ENCODE measurements around the gene SLC2A4RG. TPM values are rescaled to one million over a fixed set of nuclear protein-coding genes. Genes with fewer than 3 reads are reported as not detected.

SLC2A4RG gene
- total RNA-seq, 2 donors from 2014 or later, result 21.0 to 31.1 TPM

DNA sequence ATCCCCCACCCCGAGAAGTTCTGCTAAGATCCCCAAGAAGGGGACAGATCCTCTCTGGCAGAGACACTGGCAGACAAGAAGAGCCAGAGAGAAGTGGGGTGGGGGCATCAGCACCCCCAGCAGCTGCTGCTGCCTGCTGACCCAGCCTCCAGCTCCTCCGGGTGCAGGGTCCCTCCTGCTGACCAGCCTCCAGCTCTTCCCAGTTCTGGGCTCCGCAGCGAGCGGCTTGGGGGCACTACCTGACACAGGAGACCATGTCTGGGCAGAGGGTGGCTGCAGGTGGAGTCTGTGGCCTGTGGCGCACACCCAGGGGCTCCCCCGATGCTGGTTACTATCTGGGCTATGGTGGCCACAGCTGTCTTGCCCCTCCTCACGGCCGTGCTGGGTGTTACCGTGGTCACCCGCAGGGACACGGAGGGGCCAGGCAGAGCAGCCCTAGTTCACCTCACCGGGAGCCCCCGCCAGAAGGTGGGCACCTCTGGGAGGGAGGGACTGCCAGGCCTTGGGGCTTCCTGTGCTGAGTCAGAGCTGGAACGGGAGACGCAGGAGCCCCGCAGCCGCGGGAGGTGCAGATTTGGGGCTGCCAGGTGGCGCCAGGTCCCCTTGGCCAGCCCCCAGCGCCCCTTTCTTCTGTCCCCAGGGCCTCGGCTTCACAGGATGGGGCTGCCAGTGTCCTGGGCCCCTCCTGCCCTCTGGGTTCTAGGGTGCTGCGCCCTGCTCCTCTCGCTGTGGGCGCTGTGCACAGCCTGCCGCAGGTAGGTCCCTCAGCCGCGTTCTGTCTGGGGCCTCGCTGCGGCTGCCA, 2.5 kb upstream of the SLC2A4RG start:
- H3K27ac Mint-ChIP-seq, result no peak overlapping the region
- no peaks in the 10 kb centered on the region for H3K36me3 Mint-ChIP-seq
- DNase-seq (ENCODE audit: low spot score) (no peak), ATAC-seq (no peak)
- H3K4me3 Mint-ChIP-seq, result peak overlapping the region; percentile 69
- peaks cover 12 to 23% of the 10 kb centered on the region in 2 donors for H3K4me1 Mint-ChIP-seq (ENCODE audit: low read depth in 2 of 2)
- H3K27me3 Mint-ChIP-seq, result no peaks in the 10 kb centered on the region
- no peaks in the 10 kb centered on the region for H3K9me3 Mint-ChIP-seq

DNA sequence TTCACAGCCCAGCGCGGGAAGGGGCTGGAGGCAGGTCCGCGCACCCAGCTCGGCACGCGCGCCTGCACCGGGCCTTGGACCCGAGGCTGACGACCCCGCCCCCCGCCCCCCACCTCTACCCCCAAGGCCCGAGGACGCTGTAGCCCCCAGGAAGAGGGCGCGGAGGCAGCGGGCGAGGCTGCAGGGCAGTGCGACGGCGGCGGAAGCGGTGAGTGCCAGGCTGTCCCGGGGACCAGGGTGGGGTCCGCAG, 2.0 kb upstream of the SLC2A4RG start:
- H3K36me3 Mint-ChIP-seq, result no peaks in the 10 kb centered on the region
- H3K27me3 Mint-ChIP-seq, result no peaks in the 10 kb centered on the region
- H3K4me1 Mint-ChIP-seq (ENCODE audit: low read depth in 2 of 2), result peaks cover 12 to 23% of the 10 kb centered on the region in 2 donors
- DNase-seq (ENCODE audit: low spot score) (no peak), ATAC-seq (no peak)
- H3K9me3 Mint-ChIP-seq, result no peaks in the 10 kb centered on the region
- no peak overlapping the region for H3K27ac Mint-ChIP-seq
- H3K4me3 Mint-ChIP-seq, result no peak overlapping the region

GRCh38 chr20:63737945-63738686, 1.5 kb upstream of the SLC2A4RG start:
- no peak for ATAC-seq
- no peaks in the 10 kb centered on the region for H3K27me3 Mint-ChIP-seq
- H3K36me3 Mint-ChIP-seq, result no peaks in the 10 kb centered on the region
- H3K9me3 Mint-ChIP-seq, result no peaks in the 10 kb centered on the region
- H3K27ac Mint-ChIP-seq, result no peak overlapping the region
- H3K4me3 Mint-ChIP-seq, result peak overlapping the region; percentile 8
- DNase-seq (ENCODE audit: low spot score), result no peak
- peaks cover 12 to 23% of the 10 kb centered on the region in 2 donors for H3K4me1 Mint-ChIP-seq (ENCODE audit: low read depth in 2 of 2)

DNA sequence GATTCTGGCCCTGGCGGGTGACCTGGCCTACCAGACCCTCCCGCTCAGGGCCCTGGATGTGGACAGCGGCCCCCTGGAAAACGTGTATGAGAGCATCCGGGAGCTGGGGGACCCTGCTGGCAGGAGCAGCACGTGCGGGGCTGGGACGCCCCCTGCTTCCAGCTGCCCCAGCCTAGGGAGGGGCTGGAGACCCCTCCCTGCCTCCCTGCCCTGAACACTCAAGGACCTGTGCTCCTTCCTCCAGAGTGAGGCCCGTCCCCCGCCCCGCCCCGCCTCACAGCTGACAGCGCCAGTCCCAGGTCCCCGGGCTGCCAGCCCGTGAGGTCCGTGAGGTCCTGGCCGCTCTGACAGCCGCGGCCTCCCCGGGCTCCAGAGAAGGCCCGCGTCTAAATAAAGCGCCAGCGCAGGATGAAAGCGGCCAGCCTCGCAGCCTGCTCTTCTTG, 868 bp upstream of the SLC2A4RG start:
- Mint-ChIP-seq H3K36me3 (no peaks in the 10 kb centered on the region), H3K27ac (no peak overlapping the region), H3K4me1 (ENCODE audit: low read depth in 2 of 2) (peaks cover 12 to 19% of the 10 kb centered on the region in 2 donors), H3K9me3 (no peaks in the 10 kb centered on the region), H3K27me3 (no peaks in the 10 kb centered on the region), H3K4me3 (no peak overlapping the region)
- DNase-seq (ENCODE audit: low spot score), result no peak
- ATAC-seq, result no peak

DNA sequence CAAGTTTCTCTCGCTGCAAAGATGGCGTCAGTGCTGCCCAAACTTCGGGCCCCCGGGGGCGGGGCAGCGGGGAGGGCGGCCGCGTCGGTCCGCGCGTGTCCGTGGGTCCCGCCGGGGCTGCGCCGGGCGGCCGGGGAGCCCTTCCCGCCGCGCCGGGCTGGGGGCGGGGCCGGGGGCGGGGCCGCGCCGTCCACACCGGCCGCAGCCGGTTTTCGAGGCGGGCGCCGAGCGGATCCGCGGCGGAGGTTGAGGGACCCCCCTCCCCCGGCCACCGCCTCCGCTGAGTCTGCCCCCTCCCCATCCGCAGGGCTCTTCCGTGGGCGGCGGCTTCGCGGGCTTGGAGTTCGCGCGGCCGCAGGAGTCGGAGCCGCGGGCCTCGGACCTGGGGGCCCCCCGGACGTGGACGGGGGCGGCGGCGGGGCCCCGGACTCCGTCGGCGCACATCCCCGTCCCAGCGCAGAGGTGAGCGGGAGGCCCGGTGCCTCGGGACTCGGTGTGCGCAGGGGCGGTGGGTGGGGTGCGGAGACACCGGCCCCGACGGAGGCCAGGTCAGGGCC, 572 bp downstream of the SLC2A4RG start:
- Mint-ChIP-seq H3K9me3 (no peaks in the 10 kb centered on the region), H3K4me3 (no peak overlapping the region), H3K27ac (no peak overlapping the region), H3K36me3 (no peaks in the 10 kb centered on the region), H3K27me3 (no peaks in the 10 kb centered on the region), H3K4me1 (ENCODE audit: low read depth in 2 of 2) (peaks cover 12 to 15% of the 10 kb centered on the region in 2 donors)
- ATAC-seq (peak; percentile 41 to 62), DNase-seq (ENCODE audit: low spot score) (no peak)

DNA sequence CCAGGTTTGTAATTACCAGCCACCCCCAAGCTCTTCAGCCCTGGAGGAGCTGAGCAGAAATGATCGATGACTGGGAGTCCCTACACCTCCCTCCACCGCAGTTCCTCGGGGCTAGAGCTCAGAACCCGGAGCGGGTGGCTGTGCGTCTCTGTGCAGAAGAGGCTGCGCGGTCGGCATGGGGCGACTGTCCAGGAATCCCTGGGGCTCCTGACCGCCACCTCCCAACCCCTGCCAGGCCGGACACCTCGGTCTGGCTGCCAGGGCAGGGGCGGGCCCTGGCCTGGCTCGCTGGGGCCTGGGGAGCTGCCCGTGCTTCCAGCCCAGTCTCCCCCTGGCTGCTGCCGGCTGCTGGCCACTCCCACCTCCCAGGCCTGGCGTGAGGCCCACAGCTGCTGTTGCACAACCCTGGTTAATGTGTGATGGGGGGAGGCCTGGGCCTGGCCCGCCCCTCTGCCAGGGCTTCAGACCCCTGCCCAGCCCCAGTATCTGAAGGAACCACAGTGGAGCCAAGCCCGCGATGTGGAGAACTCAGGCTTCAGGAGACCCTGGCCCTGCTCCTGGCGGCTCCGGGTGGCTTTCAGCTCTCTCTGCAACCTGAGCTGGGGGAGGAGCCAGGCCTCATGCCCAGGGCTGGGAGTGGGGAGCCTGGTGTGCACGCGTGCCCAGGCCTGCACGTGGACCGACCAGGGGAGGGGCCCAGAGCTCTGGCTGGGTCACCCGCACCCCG, 1.2 kb downstream of the SLC2A4RG start:
- H3K27ac Mint-ChIP-seq, result no peak overlapping the region
- no peaks in the 10 kb centered on the region for H3K9me3 Mint-ChIP-seq
- no peaks in the 10 kb centered on the region for H3K36me3 Mint-ChIP-seq
- peaks cover 7 to 12% of the 10 kb centered on the region in 2 donors for H3K4me1 Mint-ChIP-seq (ENCODE audit: low read depth in 2 of 2)
- DNase-seq (ENCODE audit: low spot score) (no peak), ATAC-seq (peak; percentile 10 to 54)
- peak overlapping the region; percentile 25 for H3K4me3 Mint-ChIP-seq
- no peaks in the 10 kb centered on the region for H3K27me3 Mint-ChIP-seq

- Mint-ChIP-seq H3K4me1 (ENCODE audit: low read depth in 2 of 2) (peaks cover 1 to 7% of the 10 kb centered on the region in 2 donors), H3K27ac (no peak overlapping the region), H3K4me3 (peak overlapping the region; percentile 20), H3K36me3 (no peaks in the 10 kb centered on the region), H3K27me3 (no peaks in the 10 kb centered on the region), H3K9me3 (no peaks in the 10 kb centered on the region)
- ATAC-seq, result no peak
- DNase-seq (ENCODE audit: low spot score), result no peak
Observed at GRCh38 chr20:63741354-63741675, 1.7 kb downstream of the SLC2A4RG start.

DNA sequence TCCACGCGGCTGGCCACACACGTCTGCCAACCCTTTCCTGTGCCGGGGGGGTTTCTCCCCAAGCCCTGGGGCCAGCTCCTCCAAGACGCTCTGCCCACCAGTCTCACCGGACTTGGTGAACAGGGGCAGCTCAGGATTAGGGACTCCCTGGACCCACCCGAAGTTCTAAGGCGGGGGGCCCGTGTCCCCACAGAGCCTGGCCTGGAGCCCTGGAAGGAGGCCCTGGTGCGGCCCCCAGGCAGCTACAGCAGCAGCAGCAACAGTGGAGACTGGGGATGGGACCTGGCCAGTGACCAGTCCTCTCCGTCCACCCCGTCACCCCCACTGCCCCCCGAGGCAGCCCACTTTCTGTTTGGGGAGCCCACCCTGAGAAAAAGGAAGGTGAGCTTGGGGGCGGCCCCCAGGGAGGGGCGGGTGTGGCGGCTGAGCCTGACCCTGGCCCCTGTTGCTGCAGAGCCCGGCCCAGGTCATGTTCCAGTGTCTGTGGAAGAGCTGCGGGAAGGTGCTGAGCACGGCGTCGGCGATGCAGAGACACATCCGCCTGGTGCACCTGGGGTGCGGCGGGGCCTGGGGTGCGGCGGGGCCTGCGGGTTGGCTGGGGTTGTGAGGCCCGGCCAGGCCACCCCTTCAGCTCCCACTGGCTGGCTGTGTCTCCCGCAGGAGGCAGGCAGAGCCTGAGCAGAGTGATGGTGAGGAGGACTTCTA, 2.3 kb downstream of the SLC2A4RG start:
- Mint-ChIP-seq H3K27ac (no peak overlapping the region), H3K9me3 (no peaks in the 10 kb centered on the region), H3K4me1 (ENCODE audit: low read depth in 2 of 2) (peaks cover 0 to 4% of the 10 kb centered on the region in 2 donors), H3K36me3 (no peaks in the 10 kb centered on the region), H3K4me3 (peak overlapping the region; percentile 20), H3K27me3 (no peaks in the 10 kb centered on the region)
- DNase-seq (ENCODE audit: low spot score), result no peak
- no peak for ATAC-seq

GRCh38 chr20:63742381-63743024, 2.9 kb downstream of the SLC2A4RG start:
- DNase-seq (ENCODE audit: low spot score), result no peak
- no peak for ATAC-seq
- Mint-ChIP-seq H3K9me3 (no peaks in the 10 kb centered on the region), H3K4me1 (ENCODE audit: low read depth in 2 of 2) (no peaks in the 10 kb centered on the region), H3K36me3 (no peaks in the 10 kb centered on the region), H3K27ac (no peak overlapping the region), H3K27me3 (no peaks in the 10 kb centered on the region), H3K4me3 (no peak overlapping the region)

DNA sequence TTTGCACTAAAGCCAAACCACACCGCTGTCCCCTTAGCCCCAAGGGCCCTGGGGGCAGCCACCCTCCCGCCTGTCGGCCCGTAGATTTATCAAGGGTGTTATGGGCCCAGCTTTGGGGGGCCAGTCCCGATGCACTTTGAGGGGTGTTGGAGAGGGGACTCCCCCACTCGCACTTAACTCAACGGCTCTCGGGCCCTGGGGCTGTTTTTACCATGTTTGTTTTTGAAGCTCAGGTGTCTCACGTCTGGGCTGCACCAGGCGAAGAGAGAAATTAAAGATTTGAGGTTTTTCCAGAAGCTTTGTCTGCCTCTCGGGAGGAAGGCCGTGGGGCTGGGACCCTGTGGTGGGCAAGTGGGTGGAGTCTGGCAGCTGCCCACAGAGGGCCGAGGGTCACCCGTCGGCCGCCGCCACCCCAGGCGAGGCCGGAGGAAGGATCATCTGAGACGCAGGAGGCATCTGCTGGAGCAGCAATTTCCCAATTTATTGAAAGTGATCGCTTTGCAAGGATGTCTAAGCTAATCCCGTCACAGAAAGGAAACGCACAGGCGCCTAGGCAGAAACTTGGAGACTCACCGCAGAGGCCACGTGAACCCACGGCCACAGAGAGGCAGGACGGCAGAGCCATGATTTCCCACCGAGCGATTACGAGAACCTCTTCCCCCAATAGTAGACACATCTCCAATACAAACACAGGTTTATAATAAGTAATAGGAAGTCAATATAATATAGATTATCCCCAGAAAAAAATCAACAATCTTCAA, 3.8 kb downstream of the SLC2A4RG start:
- no peak for ATAC-seq
- H3K4me3 Mint-ChIP-seq, result no peak overlapping the region
- no peaks in the 10 kb centered on the region for H3K27me3 Mint-ChIP-seq

DNA sequence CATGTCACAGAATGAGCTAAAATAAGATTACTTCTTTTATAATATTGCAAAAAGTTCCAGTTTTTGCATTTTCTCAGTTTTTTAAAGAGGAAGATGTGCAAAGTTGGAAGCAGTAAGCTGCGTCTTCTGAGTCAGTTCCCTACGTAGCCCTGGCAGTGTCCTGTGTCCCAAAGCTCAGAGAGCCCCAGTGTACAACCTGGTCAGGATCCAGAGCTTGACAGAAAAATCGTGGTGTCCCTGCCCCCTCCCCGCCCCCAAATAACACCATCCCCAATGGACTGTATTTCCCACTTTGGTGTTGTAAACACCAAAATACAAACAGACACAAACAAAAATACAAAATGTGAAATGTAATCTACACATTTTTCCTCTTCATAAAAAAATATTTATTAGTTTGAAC, 4.6 kb downstream of the SLC2A4RG start:
- ATAC-seq (no peak), DNase-seq (ENCODE audit: low spot score) (no peak)
- no peaks in the 10 kb centered on the region for H3K9me3 Mint-ChIP-seq
- H3K4me3 Mint-ChIP-seq, result no peak overlapping the region
- H3K36me3 Mint-ChIP-seq, result no peaks in the 10 kb centered on the region
- H3K27ac Mint-ChIP-seq, result no peak overlapping the region
- H3K27me3 Mint-ChIP-seq, result no peaks in the 10 kb centered on the region
- H3K4me1 Mint-ChIP-seq (ENCODE audit: low read depth in 2 of 2), result no peaks in the 10 kb centered on the region

More for the DNA sequence above, 3.8 kb downstream of the SLC2A4RG start:
- no peak overlapping the region for H3K27ac Mint-ChIP-seq
- no peaks in the 10 kb centered on the region for H3K4me1 Mint-ChIP-seq (ENCODE audit: low read depth in 2 of 2)
- H3K36me3 Mint-ChIP-seq, result no peaks in the 10 kb centered on the region
- H3K9me3 Mint-ChIP-seq, result no peaks in the 10 kb centered on the region
- DNase-seq (ENCODE audit: low spot score), result no peak

GRCh38 chr20:63744574-63745423, 5.2 kb downstream of the SLC2A4RG start:
- Mint-ChIP-seq H3K9me3 (no peaks in the 10 kb centered on the region), H3K36me3 (no peaks in the 10 kb centered on the region), H3K4me3 (no peak overlapping the region), H3K27ac (no peak overlapping the region), H3K4me1 (ENCODE audit: low read depth in 2 of 2) (peaks cover 0 to 3% of the 10 kb centered on the region in 2 donors), H3K27me3 (no peaks in the 10 kb centered on the region)
- DNase-seq (ENCODE audit: low spot score) (no peak), ATAC-seq (no peak)
